Natural killer cell (primary cell): ENCODE measurements around the gene PAXIP1. TPM values are rescaled to one million over a fixed set of nuclear protein-coding genes. Genes with fewer than 3 reads are reported as not detected.
A peak's percentile ranks its signal among the peaks of the same experiment; 100 is the strongest.

Source experiments
- ATAC-seq, 3 donors: fragments of 150-1000 bp in 2 of 3; fragments of 200-7000 bp in 1 of 3; cut with Tn5 transposase; 1 replicate in 1 of 3; 2 replicates in 2 of 3; pipeline ENCODE4 v1.10.0; 2021; ENCODE audit warnings: mild to moderate bottlenecking in 2 of 3, moderate library complexity in 2 of 3
- DNase-seq, 2 donors: peaks; one replicate each; pipeline versions ENCODE4 v3.0.0 to v3.0.0-alpha.2; 2013 to 2021; ENCODE audit warnings: mixed read lengths in 1 of 2
- H3K27ac ChIP-seq: one replicate; pipeline ENCODE4 v1.5.1; 2013; ENCODE audit warnings: mild to moderate bottlenecking, low read length
- H3K27me3 ChIP-seq: one replicate; pipeline ENCODE4 v1.6.1; 2013; ENCODE audit warnings: low read length; ENCODE audit not compliant: control insufficient read depth, insufficient read depth
- H3K36me3 ChIP-seq: one replicate; pipeline ENCODE4 v1.6.1; 2013; ENCODE audit warnings: low read length; ENCODE audit not compliant: control insufficient read depth, insufficient read depth
- H3K4me1 ChIP-seq: one replicate; pipeline ENCODE4 v1.6.1; 2013; ENCODE audit warnings: low read length; ENCODE audit not compliant: control insufficient read depth, insufficient read depth
- H3K4me3 ChIP-seq: one replicate; pipeline ENCODE4 v1.5.1; 2013; ENCODE audit warnings: low read length
- H3K9me3 ChIP-seq: one replicate; pipeline ENCODE4 v1.6.1; 2013; ENCODE audit warnings: low read length; ENCODE audit not compliant: control insufficient read depth, insufficient read depth
- H3K27ac Mint-ChIP-seq, 2 donors: one replicate each; pipeline ENCODE4 v1.8.0; 2022; ENCODE audit warnings: mild to moderate bottlenecking in 2 of 2, mixed read lengths in 2 of 2, moderate library complexity in 1 of 2
- H3K27me3 Mint-ChIP-seq, 2 donors: one replicate each; pipeline ENCODE4 v1.8.0; 2022; ENCODE audit warnings: low read depth in 2 of 2, mixed read lengths in 2 of 2
- H3K36me3 Mint-ChIP-seq: one replicate; pipeline ENCODE4 v1.8.0; 2022; ENCODE audit warnings: mixed read lengths
- H3K4me1 Mint-ChIP-seq, 2 donors: one replicate each; pipeline ENCODE4 v1.8.0; 2022; ENCODE audit warnings: mixed read lengths in 2 of 2
- H3K4me3 Mint-ChIP-seq: one replicate; pipeline ENCODE4 v1.8.0; 2022; ENCODE audit warnings: mild to moderate bottlenecking, moderate library complexity, mixed read lengths
- H3K9me3 Mint-ChIP-seq, 2 donors: one replicate each; pipeline ENCODE4 v1.8.0; 2022; ENCODE audit warnings: mixed read lengths in 2 of 2
- CTCF ChIP-seq: fragments of 200-600 bp; IDR thresholded peaks from one replicate; pipeline ENCODE4 v1.8.0; 2022; ENCODE audit warnings: antibody characterized with exemption
- WGBS: methylation state at CpG from one replicate; pipeline ENCODE4 v1.1.7; 2013; ENCODE audit warnings: missing lambda C conversion rate; ENCODE audit not compliant: insufficient coverage; 5-methylcytosine and 5-hydroxymethylcytosine counted together
- intact Hi-C: fragments of 100-400 bp; cut with micrococcal nuclease; formaldehyde crosslinking; loops from one replicate; pipeline ENCODE4 v1.14.2; 2022
- total RNA-seq, 4 donors: library from RNA; stranded (reverse); fragments of 120-200 nt in 1 of 4; gene quantifications; one replicate each; pipeline versions ENCODE4 v1.2.3 to v1.2.4, GENCODE V29; 2013 to 2022

PAXIP1 gene
- total RNA-seq, 3 donors from 2014 or later (not counting 1 experiment from before 2014, with no cell fraction given) = 8.7 to 13.8 (median 11.2) TPM

GRCh38 chr7:154975984-154976383 lies 26.9 kb downstream of the PAXIP1 start:
- no peak for TF ChIP-seq CTCF
- Mint-ChIP-seq H3K4me3 (no peak overlapping the region), H3K4me1 (peaks cover 0 to 8% of the 10 kb centered on the region in 2 donors), H3K36me3 (peaks cover 7% of the 10 kb centered on the region), H3K27me3 (no peaks in the 10 kb centered on the region), H3K9me3 (no peaks in the 10 kb centered on the region), H3K27ac (no peak overlapping the region)
- Histone ChIP-seq H3K27me3 (no peaks in the 10 kb centered on the region), H3K4me1 (no peaks in the 10 kb centered on the region), H3K4me3 (no peak overlapping the region), H3K27ac (no peak overlapping the region), H3K36me3 (peaks cover 8% of the 10 kb centered on the region), H3K9me3 (no peaks in the 10 kb centered on the region)
- ATAC-seq = no peak
- intact Hi-C loops = no loop called here
- 77% methylated on average over 7 of the region's 7 CpGs for WGBS
- no peak for DNase-seq

GRCh38 chr7:154973381-154973780 lies 29.5 kb downstream of the PAXIP1 start:
- peak overlapping the region in 1 of 2 donors; percentile 27 for H3K27ac Mint-ChIP-seq
- ATAC-seq = no peak
- H3K4me3 Mint-ChIP-seq = no peak overlapping the region
- H3K36me3 Mint-ChIP-seq = peaks cover 14% of the 10 kb centered on the region
- intact Hi-C loops = no loop called here
- H3K27me3 Mint-ChIP-seq = no peaks in the 10 kb centered on the region
- H3K4me3 ChIP-seq = no peak overlapping the region
- H3K4me1 Mint-ChIP-seq = peaks cover 0 to 8% of the 10 kb centered on the region in 2 donors
- no peak for TF ChIP-seq CTCF
- no peaks in the 10 kb centered on the region for H3K27me3 ChIP-seq
- H3K4me1 ChIP-seq = no peaks in the 10 kb centered on the region
- DNase-seq = no peak
- peaks cover 11% of the 10 kb centered on the region for H3K36me3 ChIP-seq
- no peaks in the 10 kb centered on the region for H3K9me3 ChIP-seq
- H3K9me3 Mint-ChIP-seq = no peaks in the 10 kb centered on the region
- H3K27ac ChIP-seq = no peak overlapping the region
- WGBS = 98% methylated on average over 3 of the region's 7 CpGs

- no peaks in the 10 kb centered on the region for H3K9me3 ChIP-seq
- intact Hi-C loops = no loop called here
- 96% methylated on average over 11 of the region's 11 CpGs for WGBS
- TF ChIP-seq CTCF = no peak
- no peak overlapping the region for H3K27ac ChIP-seq
- Mint-ChIP-seq H3K9me3 (no peaks in the 10 kb centered on the region), H3K4me1 (peaks cover 0 to 7% of the 10 kb centered on the region in 2 donors), H3K36me3 (peaks cover 7% of the 10 kb centered on the region), H3K4me3 (no peak overlapping the region), H3K27me3 (no peaks in the 10 kb centered on the region), H3K27ac (no peak overlapping the region)
- ATAC-seq (no peak), DNase-seq (peak in 1 of 2 donors; percentile 7)
- peaks cover 26% of the 10 kb centered on the region for H3K36me3 ChIP-seq
- no peaks in the 10 kb centered on the region for H3K27me3 ChIP-seq
- no peaks in the 10 kb centered on the region for H3K4me1 ChIP-seq
- H3K4me3 ChIP-seq = no peak overlapping the region
Observed at GRCh38 chr7:154968336-154969001, 34.5 kb downstream of the PAXIP1 start.
